HG02588 (cell line): ENCODE results near the gene FMR1.

Source experiments
- ATAC-seq: cut with Tn5 transposase; IDR thresholded peaks from one replicate; pipeline ENCODE4 v1.9.1; 2021; ENCODE audit warnings: mild to moderate bottlenecking, moderate library complexity; ENCODE audit not compliant: unreplicated experiment

Gene FMR1

GRCh38 chrX:147914591-147914990, 2.9 kb downstream of the FMR1 start:
- ATAC-seq = no peak

- no peak for ATAC-seq
These were observed 4.8 kb downstream of the FMR1 start for GRCh38 chrX:147916375-147916968.

GRCh38 chrX:147917700-147918695, 6.3 kb downstream of the FMR1 start:
- peak; percentile 83 for ATAC-seq

- no peak for ATAC-seq
These were observed 8.5 kb downstream of the FMR1 start for GRCh38 chrX:147920161-147920666.

GRCh38 chrX:147923605-147924004, 11.9 kb downstream of the FMR1 start:
- no peak for ATAC-seq

- ATAC-seq = no peak
These were observed 15.5 kb downstream of the FMR1 start for GRCh38 chrX:147927256-147927655.

- ATAC-seq = no peak
These were observed 22.1 kb downstream of the FMR1 start for GRCh38 chrX:147933815-147934214.

- no peak for ATAC-seq
These were observed 23.5 kb downstream of the FMR1 start for GRCh38 chrX:147935156-147935758.

GRCh38 chrX:147945286-147945685, 33.6 kb downstream of the FMR1 start:
- no peak for ATAC-seq

- no peak for ATAC-seq
These were observed 36.8 kb downstream of the FMR1 start for GRCh38 chrX:147948531-147948930.

GRCh38 chrX:147950352-147950751, 38.6 kb downstream of the FMR1 start:
- ATAC-seq = no peak

- no peak for ATAC-seq
These were observed 42.3 kb downstream of the FMR1 start for GRCh38 chrX:147953976-147954375.

- no peak for ATAC-seq
These were observed 45.6 kb downstream of the FMR1 start for GRCh38 chrX:147957291-147957690.

- ATAC-seq = no peak
These were observed 46.6 kb downstream of the FMR1 start for GRCh38 chrX:147958291-147958690.

- ATAC-seq = no peak
These were observed 49.0 kb downstream of the FMR1 start for GRCh38 chrX:147960722-147961121.

- ATAC-seq = no peak
These were observed 50.8 kb downstream of the FMR1 start for GRCh38 chrX:147962476-147962875.

- ATAC-seq = no peak
These were observed 67.2 kb downstream of the FMR1 start for GRCh38 chrX:147978931-147979330.

- ATAC-seq = no peak
These were observed 69.5 kb downstream of the FMR1 start, which contains the start of gene FMR1NB for GRCh38 chrX:147981038-147981752. Gene FMR1NB (plus strand): TSS chrX:147981337. CDS start chrX:147981403, 66 bp downstream.
